GM18517 (cell line): ENCODE data around the gene VRK3.

Source experiments
- ATAC-seq: cut with Tn5 transposase; IDR thresholded peaks from one replicate; pipeline ENCODE4 v1.9.1; 2021; ENCODE audit warnings: mild to moderate bottlenecking, moderate library complexity; ENCODE audit not compliant: unreplicated experiment

The VRK3 gene

GRCh38 chr19:50030937-50031336 is 5.8 kb upstream of the VRK3 start:
- ATAC-seq: no peak

DNA sequence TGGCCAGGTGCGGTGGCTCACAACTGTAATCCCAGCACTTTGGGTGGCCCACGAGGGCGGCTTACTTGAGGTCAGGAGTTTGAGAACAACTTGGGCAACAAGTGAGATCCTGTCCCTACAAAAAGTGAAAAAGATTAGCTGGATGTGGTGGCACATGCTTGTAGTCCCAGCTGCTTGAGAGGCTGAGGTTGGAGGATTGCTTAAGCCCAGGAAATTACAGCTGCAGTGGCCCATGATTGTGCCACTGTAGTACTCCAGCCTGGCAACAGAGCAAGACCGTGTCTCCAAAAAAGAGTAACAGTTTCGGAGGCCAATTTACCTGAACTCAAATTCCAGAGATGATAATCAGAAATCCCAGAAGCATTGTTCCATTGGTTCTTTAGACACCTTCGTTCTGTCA is 5.1 kb upstream of the VRK3 start:
- no peak for ATAC-seq

- no peak for ATAC-seq
Observed at GRCh38 chr19:50026550-50026906, 1.4 kb upstream of the VRK3 start.

DNA sequence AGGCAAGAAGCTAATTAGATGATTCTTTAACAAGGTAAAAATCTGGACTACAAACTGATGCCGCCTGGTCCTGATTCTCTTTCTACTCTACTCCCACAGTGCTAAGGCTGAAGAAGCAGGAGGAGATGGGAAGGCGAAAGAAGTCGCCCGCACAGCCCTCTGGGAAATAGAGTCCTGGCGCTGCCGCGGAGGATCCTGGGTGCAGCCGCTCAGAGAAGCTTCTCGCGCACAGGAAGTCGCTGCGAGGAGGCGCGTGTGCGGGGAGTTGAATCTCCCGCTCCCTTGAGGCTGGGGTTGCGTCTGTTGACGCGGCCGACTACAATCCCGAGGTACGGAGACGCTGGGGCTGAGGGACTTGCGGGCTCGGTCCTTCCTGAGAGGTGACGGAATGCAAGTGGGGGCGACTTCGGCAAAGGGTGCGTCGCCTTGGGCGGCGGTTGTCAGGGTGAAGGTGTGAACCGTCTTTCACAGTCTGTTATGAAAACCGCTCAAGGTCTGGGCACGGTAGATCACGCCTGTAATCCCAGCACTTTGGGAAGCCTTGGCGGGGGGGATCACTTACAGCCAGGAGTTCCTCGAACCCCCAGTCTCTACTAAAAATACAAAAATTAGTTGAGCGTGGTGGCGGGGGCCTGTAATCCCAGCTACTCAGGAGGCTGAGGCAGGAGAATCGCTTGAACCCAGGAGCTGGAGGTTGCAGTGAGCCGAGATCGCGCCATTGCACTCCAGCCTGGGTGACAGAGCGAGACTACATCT is 800 bp upstream of the VRK3 start, which contains the start of gene ZNF473:
Gene ZNF473, plus strand, starts transcription at position 212 of the 756 bp plus-strand sequence. CDS start 5,078 bp downstream, outside the sequence.
- ATAC-seq: peak; percentile 59

- ATAC-seq: peak; percentile 1
Observed at GRCh38 chr19:50024719-50025021, 502 bp downstream of the VRK3 start.

- no peak for ATAC-seq
Observed at GRCh38 chr19:50022823-50023222, 2.3 kb downstream of the VRK3 start.

DNA sequence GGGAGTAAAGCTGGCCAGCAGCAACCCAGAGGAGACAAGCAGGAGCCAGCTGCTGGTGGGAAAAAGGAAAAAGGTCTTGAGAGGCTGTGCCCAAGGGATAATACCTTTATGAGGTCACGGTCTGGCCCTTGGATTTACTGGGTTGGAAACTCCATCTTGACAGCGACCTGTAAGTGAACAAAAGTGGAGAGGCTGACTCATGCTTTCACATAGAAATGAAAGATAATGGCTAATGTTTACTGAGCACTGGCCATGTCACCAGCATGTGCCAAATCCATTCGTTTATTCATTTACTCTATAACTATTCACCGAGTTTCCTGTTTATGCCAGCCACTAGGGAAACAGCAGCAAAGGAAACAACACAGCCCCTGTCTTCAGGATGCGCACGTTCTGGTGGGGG is 4.7 kb downstream of the VRK3 start:
- no peak for ATAC-seq

- ATAC-seq: no peak
Observed at GRCh38 chr19:50016225-50016807, 8.9 kb downstream of the VRK3 start.

DNA sequence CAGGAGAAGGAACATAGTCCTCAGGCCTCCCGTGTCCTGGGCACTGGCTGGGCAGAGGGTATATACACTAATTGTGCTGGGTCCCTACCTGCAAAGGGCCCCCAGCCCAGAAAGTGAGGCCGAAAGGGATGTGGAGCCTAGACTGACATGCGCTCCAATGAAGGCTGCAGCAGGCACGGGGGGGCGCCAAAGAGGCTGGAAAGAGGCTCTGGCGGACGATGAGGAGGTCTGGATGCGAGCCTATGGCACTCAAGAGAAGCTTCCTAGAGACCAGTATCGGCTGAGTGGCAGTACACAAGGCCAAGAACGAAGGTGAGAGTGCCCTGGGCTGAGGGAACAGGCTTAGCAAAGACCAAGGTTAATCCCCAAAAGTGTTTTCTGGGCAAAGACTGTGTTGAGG is 16.6 kb downstream of the VRK3 start:
- ATAC-seq: no peak

- ATAC-seq: no peak
Observed at GRCh38 chr19:50007947-50008346, 17.2 kb downstream of the VRK3 start.

DNA sequence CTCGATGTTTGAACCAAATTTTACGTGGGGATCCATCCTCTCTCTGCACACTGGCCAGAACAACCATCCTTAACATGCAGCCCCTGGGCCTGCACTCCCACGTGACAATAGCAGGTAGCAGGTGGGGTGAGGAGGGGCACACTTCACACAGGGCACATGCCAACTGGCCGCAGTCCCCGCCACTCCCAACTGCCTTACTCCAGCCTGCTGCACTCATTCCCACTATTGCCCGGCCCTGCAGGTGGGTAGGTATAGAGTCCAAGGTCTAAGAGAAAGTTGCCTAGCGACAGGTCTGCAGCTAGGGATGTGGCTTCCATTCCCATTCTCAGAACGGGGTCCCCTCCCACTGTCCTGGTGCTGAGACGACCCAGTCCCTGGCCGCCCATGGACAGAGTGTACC is 18.0 kb downstream of the VRK3 start:
- no peak for ATAC-seq

- ATAC-seq: no peak
Observed at GRCh38 chr19:50005428-50005827, 19.7 kb downstream of the VRK3 start.

DNA sequence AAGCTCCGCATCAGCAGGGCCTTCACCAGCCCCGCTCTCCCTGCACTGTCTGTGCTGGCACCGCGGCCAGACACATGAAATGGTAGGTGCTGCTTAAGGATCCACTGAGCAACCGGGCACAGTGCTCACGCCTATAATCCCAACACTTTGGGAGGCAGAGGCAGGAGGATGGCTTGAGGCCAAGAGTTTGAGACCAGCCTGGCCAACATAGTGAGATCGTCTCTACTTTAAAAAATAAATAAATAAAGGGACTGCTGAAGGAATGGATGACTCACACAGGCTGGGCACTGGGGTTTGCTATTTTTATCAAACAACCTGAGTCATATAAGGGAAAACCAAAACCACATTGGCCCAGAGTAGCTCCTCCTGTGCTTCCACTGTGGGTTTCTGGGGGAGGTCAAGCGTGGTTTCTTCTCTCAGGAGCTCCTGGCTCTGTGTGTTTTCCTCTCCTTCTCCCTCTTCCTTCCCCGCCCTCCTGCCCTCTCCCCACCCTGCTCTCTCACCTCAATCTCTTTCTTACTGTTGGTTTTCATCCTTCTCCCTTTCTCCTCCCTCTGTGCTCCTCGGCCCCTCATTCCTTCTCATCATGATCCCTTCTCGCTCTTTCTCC is 21.3 kb downstream of the VRK3 start:
- no peak for ATAC-seq

DNA sequence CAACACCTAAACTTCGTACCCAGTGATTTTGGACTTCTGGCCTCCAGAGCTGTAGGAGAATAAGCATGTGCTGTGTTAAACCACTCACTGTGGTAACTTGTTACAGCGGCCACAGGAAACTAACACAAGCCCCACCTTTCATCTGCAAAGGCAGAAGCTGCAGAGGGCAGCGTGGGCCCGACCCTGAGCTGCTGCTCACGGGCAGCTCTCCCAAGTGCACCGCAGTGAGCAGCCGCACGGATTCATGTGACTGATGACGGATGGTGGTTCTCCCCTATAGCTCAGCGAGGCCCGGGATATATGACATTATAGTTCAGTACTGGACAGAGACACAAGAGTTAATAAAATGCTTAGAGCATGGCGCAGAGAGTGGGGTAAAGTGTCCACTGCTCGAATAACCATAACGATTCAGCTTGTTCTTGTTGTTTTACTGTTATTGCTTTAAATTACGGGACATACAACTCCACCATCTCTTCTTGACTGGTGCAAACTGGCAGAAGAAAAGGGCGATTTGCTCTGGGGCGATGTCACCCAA is 21.9 kb downstream of the VRK3 start:
- ATAC-seq: no peak

GRCh38 chr19:50002386-50002960 is 22.7 kb downstream of the VRK3 start:
- no peak for ATAC-seq

GRCh38 chr19:50001775-50002174 is 23.4 kb downstream of the VRK3 start:
- ATAC-seq: no peak

DNA sequence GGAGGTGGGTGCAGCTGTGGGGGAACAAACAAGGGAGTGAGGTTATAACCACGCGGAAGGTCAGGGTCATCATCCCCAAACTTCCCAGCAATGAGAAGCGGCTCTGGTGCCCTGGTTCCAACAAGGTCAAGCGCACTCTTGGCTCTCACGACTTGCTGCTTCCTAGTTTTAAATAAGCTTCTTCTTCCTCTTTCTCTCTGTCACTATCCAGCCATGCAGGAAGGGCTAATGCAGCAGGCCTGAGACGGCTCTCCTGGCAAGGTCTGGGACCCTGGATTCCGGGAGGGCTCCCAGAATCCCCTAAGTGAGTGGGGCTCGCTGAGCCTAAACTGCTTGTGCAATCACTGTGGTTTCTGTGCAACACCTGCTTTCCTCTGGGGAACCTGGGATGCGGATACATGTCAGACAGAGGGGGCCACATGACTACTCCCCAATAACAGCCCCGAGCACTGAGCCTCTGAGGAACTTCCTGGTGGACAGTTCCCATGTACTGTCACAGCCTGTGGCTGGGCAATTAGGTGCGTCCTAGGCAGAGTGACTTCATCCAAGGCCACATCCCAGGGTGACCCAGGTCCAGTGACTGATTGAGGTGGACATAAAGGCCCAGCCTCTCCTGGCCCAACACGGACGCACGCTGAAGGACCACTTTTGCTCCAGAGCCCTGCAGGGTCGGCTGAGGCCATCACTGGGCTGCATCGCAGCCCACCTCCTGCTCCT is 24.2 kb downstream of the VRK3 start:
- no peak for ATAC-seq

GRCh38 chr19:50000038-50000840 is 24.9 kb downstream of the VRK3 start:
- no peak for ATAC-seq

DNA sequence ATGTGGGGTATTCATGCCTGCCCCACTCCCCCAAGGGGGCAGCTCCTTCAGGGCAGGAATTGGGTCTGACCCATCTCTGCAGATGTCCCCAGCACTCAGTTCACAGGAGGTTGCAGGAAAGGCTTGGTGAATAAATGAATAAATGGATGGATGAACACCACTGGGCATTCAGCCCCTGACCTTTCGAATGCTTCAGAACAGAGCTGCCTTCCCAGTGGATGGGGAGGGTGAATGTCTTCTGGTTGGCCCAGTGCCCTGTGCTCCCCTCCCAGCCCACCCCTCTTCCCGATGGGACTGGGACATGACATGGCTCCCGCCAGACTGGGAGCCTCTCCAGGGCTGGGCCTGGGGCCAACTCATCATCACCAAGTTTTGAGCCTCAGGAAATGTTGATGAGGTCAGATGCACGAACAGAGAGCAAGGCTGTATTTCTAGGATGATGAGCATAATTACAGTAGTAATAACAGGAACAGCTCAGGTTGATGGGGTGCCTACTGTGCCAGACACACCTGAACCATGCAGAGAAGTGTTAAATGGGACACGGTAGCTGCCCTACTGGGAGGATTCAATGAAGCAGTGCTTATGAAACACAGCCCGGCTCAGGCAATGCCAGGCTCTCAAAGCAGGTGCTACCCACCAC is 25.7 kb downstream of the VRK3 start:
- ATAC-seq: no peak

DNA sequence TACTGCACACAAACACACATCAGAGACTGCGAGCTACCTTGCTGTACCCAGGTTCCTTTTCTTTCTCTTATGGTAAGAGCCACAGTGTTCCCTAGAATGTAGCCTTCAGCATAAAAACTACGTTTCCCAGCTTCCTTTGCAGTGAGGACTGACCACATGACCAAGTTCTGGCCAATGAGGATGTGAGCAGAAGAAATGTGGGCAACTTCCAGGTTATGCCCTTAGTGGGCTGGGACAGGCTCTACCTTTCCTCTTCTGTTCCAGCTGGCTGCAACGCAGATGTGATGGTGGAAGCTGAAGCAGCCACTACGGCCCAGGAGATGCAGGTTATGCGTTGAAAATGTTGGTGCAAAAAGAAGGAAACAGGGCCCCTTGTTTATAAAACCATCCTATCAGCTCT is 27.5 kb downstream of the VRK3 start:
- no peak for ATAC-seq
